ENCODE measurements around the gene CD2BP2.

- TF ChIP-seq ZNF558 (CRISPR knock-in tag; IDR thresholded peaks at IDR 0.05; ENCODE audit: borderline replicate concordance) (no peak), POLR2A (IDR thresholded peaks at IDR 0.05; ENCODE audit: insufficient read depth in 1 of 2, low read depth in 2 of 2, low read length in 2 of 2) (no peak), CTCF (CRISPR knock-in tag; IDR thresholded peaks at IDR 0.05) (no peak), HNRNPK (IDR thresholded peaks at IDR 0.05; ENCODE audit: low read depth, low read length, poor library complexity, severe bottlenecking) (no peak), ZBTB40 (IDR thresholded peaks at IDR 0.05) (no peak), ZBTB40 (CRISPR knock-in tag; IDR thresholded peaks at IDR 0.05) (no peak), EZH2 (conservative IDR thresholded peaks at IDR 0.05; ENCODE audit: low read depth, low read length) (no peak), ZNF329 (CRISPR knock-in tag; IDR thresholded peaks at IDR 0.05; ENCODE audit: low read depth) (no peak), BCL6 (CRISPR knock-in tag; IDR thresholded peaks at IDR 0.05) (no peak), ZNF609 (CRISPR knock-in tag; IDR thresholded peaks at IDR 0.05; ENCODE audit: borderline replicate concordance) (no peak), SIN3A (IDR thresholded peaks at IDR 0.05; ENCODE audit: borderline replicate concordance, low read depth, low read length) (no peak), ZNF274 (CRISPR knock-in tag; IDR thresholded peaks at IDR 0.05) (no peak), MLXIP (CRISPR knock-in tag; IDR thresholded peaks at IDR 0.05; ENCODE audit: borderline replicate concordance) (no peak)
These were observed 21.4 kb upstream of the CD2BP2 start for GRCh38 chr16:30376461-30376902.
